ENCODE measurements around the gene KRABD2.
"Not testable (repeated sequence)": the region's sequence is repeated elsewhere in the genome, so short reads cannot be mapped to it uniquely, and the experiment has no call there.

The KRABD2 gene

GRCh38 chr17:8376271-8377067, at the start of gene KRABD2:
KRABD2 (minus strand) TSS chr17:8376704.
- peak; percentile 63 for DNase-seq

- DNase-seq = no peak
These were observed 45.1 kb upstream of the KRABD2 start for GRCh38 chr17:8421571-8421970.

GRCh38 chr17:8420041-8420934, 43.8 kb upstream of the KRABD2 start:
- DNase-seq = no peak

- DNase-seq = no peak
These were observed 42.8 kb upstream of the KRABD2 start for GRCh38 chr17:8419305-8419704.

GRCh38 chr17:8418471-8418870, 42.0 kb upstream of the KRABD2 start:
- DNase-seq = no peak

- no peak for DNase-seq
These were observed 41.3 kb upstream of the KRABD2 start for GRCh38 chr17:8417806-8418205.

- no peak for DNase-seq
These were observed 37.4 kb upstream of the KRABD2 start for GRCh38 chr17:8413938-8414337.

- DNase-seq = no peak
These were observed 36.8 kb upstream of the KRABD2 start for GRCh38 chr17:8413328-8413727.

- DNase-seq = no peak
These were observed 35.6 kb upstream of the KRABD2 start for GRCh38 chr17:8412089-8412488.

GRCh38 chr17:8410883-8411238, 34.4 kb upstream of the KRABD2 start:
- no peak for DNase-seq

- DNase-seq = peak; percentile 26
These were observed 33.7 kb upstream of the KRABD2 start for GRCh38 chr17:8409966-8410882.

- no peak for DNase-seq
These were observed 31.9 kb upstream of the KRABD2 start for GRCh38 chr17:8408371-8408770.

- no peak for DNase-seq
These were observed 29.7 kb upstream of the KRABD2 start for GRCh38 chr17:8406174-8406573.

GRCh38 chr17:8405499-8406016, 29.1 kb upstream of the KRABD2 start:
- DNase-seq = no peak

- DNase-seq = no peak
These were observed 26.5 kb upstream of the KRABD2 start for GRCh38 chr17:8402921-8403536.

- DNase-seq = no peak
These were observed 24.6 kb upstream of the KRABD2 start for GRCh38 chr17:8401107-8401506.

GRCh38 chr17:8398980-8399379, 22.5 kb upstream of the KRABD2 start:
- no peak for DNase-seq

- DNase-seq = no peak
These were observed 21.1 kb upstream of the KRABD2 start, which contains the start of gene RNF222 for GRCh38 chr17:8397636-8398035. RNF222 (minus strand) TSS chr17:8397827; CDS start chr17:8393461, 4,366 bp downstream.

GRCh38 chr17:8394497-8394896, 18.0 kb upstream of the KRABD2 start:
- DNase-seq = not testable (repeated sequence)

- no peak for DNase-seq
These were observed 17.1 kb upstream of the KRABD2 start for GRCh38 chr17:8393470-8394231.
